Measurements from ENCODE around the gene CFAP300. TPM values are rescaled to one million over a fixed set of nuclear protein-coding genes. Genes with fewer than 3 reads are reported as not detected.

Gene CFAP300
- total RNA-seq, 6 experiments from 2014 or later = 2.6 to 4.4 (median 3.3) TPM

DNA sequence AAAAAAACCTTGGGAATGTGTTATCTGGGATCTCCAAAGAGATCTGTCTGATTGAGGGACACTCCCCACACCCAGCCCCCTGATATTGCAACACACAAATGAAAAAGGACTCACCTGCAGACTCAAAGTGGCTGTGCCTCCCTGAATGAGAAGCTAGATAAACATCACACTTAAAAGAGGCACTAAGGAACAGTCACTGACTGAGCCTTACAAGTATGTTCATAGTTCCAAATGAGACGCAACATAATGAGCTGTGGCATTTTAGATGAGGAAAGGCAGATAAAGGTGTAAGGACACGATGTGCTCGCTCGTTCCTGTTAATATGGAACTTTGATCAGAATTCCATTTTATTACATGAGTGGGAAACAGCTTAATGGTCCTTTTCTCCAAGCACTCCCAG is 21.0 kb upstream of the CFAP300 start:
- no peak overlapping the region for H3K4me3 Mint-ChIP-seq
- no peak overlapping the region for H3K27ac Mint-ChIP-seq
- DNase-seq = no peak
- no peaks in the 10 kb centered on the region for H3K36me3 Mint-ChIP-seq (ENCODE audit: low read depth)
- no peaks in the 10 kb centered on the region for H3K9me3 Mint-ChIP-seq
- H3K4me1 Mint-ChIP-seq (ENCODE audit: low read depth) = peaks cover 12% of the 10 kb centered on the region
- H3K27me3 Mint-ChIP-seq (ENCODE audit: insufficient read depth) = peaks cover 5% of the 10 kb centered on the region
- TF ChIP-seq, protein P1, sequence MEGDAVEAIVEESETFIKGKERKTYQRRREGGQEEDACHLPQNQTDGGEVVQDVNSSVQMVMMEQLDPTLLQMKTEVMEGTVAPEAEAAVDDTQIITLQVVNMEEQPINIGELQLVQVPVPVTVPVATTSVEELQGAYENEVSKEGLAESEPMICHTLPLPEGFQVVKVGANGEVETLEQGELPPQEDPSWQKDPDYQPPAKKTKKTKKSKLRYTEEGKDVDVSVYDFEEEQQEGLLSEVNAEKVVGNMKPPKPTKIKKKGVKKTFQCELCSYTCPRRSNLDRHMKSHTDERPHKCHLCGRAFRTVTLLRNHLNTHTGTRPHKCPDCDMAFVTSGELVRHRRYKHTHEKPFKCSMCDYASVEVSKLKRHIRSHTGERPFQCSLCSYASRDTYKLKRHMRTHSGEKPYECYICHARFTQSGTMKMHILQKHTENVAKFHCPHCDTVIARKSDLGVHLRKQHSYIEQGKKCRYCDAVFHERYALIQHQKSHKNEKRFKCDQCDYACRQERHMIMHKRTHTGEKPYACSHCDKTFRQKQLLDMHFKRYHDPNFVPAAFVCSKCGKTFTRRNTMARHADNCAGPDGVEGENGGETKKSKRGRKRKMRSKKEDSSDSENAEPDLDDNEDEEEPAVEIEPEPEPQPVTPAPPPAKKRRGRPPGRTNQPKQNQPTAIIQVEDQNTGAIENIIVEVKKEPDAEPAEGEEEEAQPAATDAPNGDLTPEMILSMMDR (IDR thresholded peaks at IDR 0.05) = no peak

DNA sequence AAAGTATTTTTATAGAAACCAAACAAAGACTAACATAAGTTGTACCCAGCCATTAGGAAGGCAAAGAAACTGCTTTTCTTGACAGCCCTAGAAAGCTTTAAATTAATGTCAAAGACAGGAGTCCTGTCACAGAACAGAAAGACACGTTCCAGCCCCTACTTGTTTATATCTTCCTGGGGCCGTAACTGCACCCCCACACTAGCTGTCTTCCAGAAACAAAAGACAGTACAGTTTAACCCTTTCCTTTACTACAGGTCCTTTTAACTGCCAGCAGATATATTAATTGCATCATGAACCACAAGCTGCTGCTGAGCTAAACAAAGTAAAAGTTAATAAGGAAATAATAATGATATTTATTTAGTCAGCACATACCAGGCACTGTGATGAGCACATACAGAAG is 20.3 kb upstream of the CFAP300 start:
- TF ChIP-seq, protein P1 (IDR thresholded peaks at IDR 0.05) = no peak
- H3K9me3 Mint-ChIP-seq = no peaks in the 10 kb centered on the region
- no peaks in the 10 kb centered on the region for H3K36me3 Mint-ChIP-seq (ENCODE audit: low read depth)
- peaks cover 12% of the 10 kb centered on the region for H3K4me1 Mint-ChIP-seq (ENCODE audit: low read depth)
- H3K27ac Mint-ChIP-seq = no peak overlapping the region
- no peak overlapping the region for H3K4me3 Mint-ChIP-seq
- no peak for DNase-seq
- H3K27me3 Mint-ChIP-seq (ENCODE audit: insufficient read depth) = peaks cover 5% of the 10 kb centered on the region

DNA sequence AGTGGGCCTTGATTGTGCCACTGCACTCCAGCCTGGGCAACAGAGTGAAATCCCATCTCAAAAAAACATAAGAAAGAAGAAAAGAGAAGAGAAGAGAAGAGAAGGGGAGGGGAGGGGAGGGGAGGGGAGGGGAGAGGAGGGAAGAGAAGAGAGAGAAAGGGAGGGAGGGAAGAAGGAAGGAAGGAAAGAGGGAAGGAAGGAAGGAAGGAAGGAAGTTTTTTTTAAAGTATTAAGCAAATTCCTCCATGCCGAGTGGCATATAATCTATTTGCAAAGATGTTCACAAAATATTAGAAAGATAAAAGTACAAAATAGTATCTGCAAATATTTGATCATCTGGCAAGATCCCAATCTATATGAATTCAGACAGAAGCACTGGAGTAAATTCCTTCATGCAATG is 10.5 kb upstream of the CFAP300 start:
- no peak overlapping the region for H3K27ac Mint-ChIP-seq

DNA sequence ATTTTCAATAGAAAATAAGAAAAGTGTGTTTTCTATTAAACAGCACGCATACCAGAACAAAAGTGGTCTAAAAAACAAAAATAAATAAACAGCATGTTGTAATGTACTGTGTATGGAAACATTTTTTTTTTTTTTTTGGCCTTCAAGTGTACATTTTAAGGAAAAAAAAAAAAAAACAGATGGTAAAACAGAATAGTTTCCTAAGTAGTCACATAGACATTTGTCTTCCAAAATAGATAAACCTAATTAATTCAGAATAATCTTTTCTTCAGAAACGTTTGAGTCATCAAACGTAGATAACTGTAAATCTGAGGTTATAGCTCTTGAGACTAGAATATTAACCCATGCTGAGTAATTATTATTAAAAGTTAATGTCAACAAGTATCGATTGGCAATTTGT is 396 bp upstream of the CFAP300 start:
- no peaks in the 10 kb centered on the region for H3K9me3 Mint-ChIP-seq
- H3K4me1 Mint-ChIP-seq (ENCODE audit: low read depth) = peaks cover 20% of the 10 kb centered on the region
- no peak for DNase-seq
- TF ChIP-seq, protein P1 (IDR thresholded peaks at IDR 0.05) = no peak
- peak overlapping the region; percentile 88 for H3K4me3 Mint-ChIP-seq
- peak overlapping the region; percentile 78 for H3K27ac Mint-ChIP-seq
- H3K27me3 Mint-ChIP-seq (ENCODE audit: insufficient read depth) = no peaks in the 10 kb centered on the region
- H3K36me3 Mint-ChIP-seq (ENCODE audit: low read depth) = no peaks in the 10 kb centered on the region

More for the DNA sequence above, 10.5 kb upstream of the CFAP300 start:
- TF ChIP-seq, protein P1 (IDR thresholded peaks at IDR 0.05) = no peak
- H3K27me3 Mint-ChIP-seq (ENCODE audit: insufficient read depth) = peaks cover 2% of the 10 kb centered on the region
- no peaks in the 10 kb centered on the region for H3K36me3 Mint-ChIP-seq (ENCODE audit: low read depth)
- H3K9me3 Mint-ChIP-seq = no peaks in the 10 kb centered on the region; the same call in 1 of the 2 replicates
- no peak overlapping the region for H3K4me3 Mint-ChIP-seq
- no peak for DNase-seq
- no peaks in the 10 kb centered on the region for H3K4me1 Mint-ChIP-seq (ENCODE audit: low read depth)

DNA sequence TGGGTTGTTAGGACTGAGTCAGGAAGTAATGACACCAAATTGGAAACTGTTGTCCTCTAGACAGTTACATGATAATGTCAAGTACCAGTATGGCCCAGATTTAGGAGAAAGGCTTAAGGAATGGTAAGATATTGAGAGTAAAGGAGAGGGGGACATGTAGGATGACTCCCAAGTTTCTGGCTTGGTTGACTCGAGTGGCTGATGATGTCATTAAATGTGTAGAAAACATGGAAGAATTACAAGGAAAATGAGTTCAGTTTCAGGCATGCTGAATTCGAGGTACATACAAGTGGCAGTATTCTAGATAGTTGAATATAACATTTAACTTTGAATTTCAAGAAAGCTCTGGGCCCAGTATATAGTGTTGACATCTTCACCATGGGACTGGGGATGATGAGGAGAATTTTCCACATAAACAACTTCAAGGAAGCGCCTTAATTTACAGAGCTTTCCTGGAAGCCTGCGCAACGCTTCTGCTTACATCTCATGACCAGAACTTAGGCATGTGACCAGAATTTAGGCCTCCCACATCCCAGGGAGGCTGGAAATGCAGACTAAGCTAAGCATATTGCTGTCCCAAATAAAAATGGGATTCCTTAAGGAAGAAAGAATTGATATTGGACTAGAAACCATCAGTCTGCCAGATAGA is 3.8 kb downstream of the CFAP300 start:
- Mint-ChIP-seq H3K9me3 (no peaks in the 10 kb centered on the region), H3K4me1 (ENCODE audit: low read depth) (peaks cover 20% of the 10 kb centered on the region), H3K36me3 (ENCODE audit: low read depth) (no peaks in the 10 kb centered on the region), H3K4me3 (no peak overlapping the region), H3K27me3 (ENCODE audit: insufficient read depth) (no peaks in the 10 kb centered on the region), H3K27ac (no peak overlapping the region)
- DNase-seq = no peak
- TF ChIP-seq, protein P1 (IDR thresholded peaks at IDR 0.05) = no peak
